Left ventricle myocardium inferior (tissue), 1 donor: ENCODE measurements around the gene AP2A2. TPM values are rescaled to one million over a fixed set of nuclear protein-coding genes. Genes with fewer than 3 reads are reported as not detected.

Source experiments
- DNase-seq: peaks from one replicate; pipeline ENCODE4 v3.0.0-alpha.2; 2020
- H3K27ac ChIP-seq: fragments of 200-600 bp; replicated peaks from 2 replicates; pipeline ENCODE4 v1.8.0; 2021
- H3K27me3 ChIP-seq: fragments of 200-600 bp; 2 replicates; pipeline ENCODE4 v1.8.0; 2021; ENCODE audit warnings: low read depth
- H3K36me3 ChIP-seq: fragments of 200-600 bp; 2 replicates; pipeline ENCODE4 v1.8.0; 2021
- H3K4me1 ChIP-seq: fragments of 200-600 bp; 2 replicates; pipeline ENCODE4 v1.8.0; 2021
- H3K4me3 ChIP-seq: fragments of 200-600 bp; 2 replicates; pipeline ENCODE4 v1.8.0; 2021; ENCODE audit warnings: mild to moderate bottlenecking, moderate library complexity
- H3K9me3 ChIP-seq: fragments of 200-600 bp; replicated peaks from 2 replicates; pipeline ENCODE4 v1.8.0; 2021
- intact Hi-C: fragments of 100-400 bp; cut with micrococcal nuclease; formaldehyde crosslinking; loops from one replicate; pipeline ENCODE4 v1.11.0; 2022
- total RNA-seq: library from RNA; stranded (reverse); fragmentation: NEBNext Ultra II Directional; extraction: Animal tissue kit (Norgen Biotek cat#: 25700); gene quantifications from one replicate; pipeline ENCODE4 v1.2.1, GENCODE V29; 2021
- TF ChIP-seq, protein P1 (sequence below): fragments of 200-600 bp; IDR thresholded peaks from 2 replicates; pipeline ENCODE4 v1.8.0; 2021; ENCODE audit warnings: antibody characterized with exemption, mild to moderate bottlenecking, borderline replicate concordance
- donor health status: DM: no; HTN: yes; CAD: no; lungs with severe emphysema.

AP2A2 gene
- total RNA-seq, 1 donor from 2014 or later = 41.4 TPM

DNA sequence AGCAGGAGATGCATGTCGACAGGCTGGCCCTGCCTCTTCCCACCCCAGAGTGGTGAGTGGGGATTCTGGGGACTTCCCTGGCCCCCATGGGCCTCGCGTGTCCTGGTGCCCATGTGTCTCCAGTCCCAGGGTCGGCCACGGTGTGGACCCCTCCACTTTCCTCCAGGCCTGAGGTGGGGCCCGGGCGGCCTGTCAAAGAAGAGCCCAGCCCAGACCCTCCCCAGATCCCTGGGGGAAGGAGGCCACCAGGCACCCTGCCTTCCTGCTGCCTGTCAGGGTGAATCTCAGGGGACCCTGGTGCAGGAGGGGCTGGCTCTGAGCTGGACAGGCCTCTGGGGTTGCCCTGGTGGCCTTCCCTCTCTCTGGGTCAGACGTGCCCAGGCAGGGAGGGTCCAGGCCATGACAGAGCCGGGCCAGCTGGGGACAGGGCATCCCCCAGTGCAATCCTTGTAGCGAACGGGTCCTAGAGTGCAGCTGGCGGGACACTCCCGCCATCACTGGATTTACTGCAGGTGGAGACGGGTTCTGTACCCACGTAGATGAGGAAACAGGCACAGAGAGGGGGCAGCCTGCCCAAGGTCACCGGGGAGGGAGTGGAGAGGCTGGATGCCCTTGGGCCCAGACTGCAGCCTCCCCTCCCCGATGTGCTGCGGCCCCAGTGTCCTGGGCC is 124.4 kb downstream of the AP2A2 start:
- no peak overlapping the region for H3K4me3 ChIP-seq
- intact Hi-C loops = no loop called here
- H3K27me3 ChIP-seq = peaks cover 87% of the 10 kb centered on the region
- H3K9me3 ChIP-seq = peaks cover 2% of the 10 kb centered on the region
- H3K4me1 ChIP-seq = peaks cover 8% of the 10 kb centered on the region
- H3K36me3 ChIP-seq = no peaks in the 10 kb centered on the region
- DNase-seq = no peak
- TF ChIP-seq, protein P1, sequence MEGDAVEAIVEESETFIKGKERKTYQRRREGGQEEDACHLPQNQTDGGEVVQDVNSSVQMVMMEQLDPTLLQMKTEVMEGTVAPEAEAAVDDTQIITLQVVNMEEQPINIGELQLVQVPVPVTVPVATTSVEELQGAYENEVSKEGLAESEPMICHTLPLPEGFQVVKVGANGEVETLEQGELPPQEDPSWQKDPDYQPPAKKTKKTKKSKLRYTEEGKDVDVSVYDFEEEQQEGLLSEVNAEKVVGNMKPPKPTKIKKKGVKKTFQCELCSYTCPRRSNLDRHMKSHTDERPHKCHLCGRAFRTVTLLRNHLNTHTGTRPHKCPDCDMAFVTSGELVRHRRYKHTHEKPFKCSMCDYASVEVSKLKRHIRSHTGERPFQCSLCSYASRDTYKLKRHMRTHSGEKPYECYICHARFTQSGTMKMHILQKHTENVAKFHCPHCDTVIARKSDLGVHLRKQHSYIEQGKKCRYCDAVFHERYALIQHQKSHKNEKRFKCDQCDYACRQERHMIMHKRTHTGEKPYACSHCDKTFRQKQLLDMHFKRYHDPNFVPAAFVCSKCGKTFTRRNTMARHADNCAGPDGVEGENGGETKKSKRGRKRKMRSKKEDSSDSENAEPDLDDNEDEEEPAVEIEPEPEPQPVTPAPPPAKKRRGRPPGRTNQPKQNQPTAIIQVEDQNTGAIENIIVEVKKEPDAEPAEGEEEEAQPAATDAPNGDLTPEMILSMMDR = no peak
- H3K27ac ChIP-seq = no peak overlapping the region

DNA sequence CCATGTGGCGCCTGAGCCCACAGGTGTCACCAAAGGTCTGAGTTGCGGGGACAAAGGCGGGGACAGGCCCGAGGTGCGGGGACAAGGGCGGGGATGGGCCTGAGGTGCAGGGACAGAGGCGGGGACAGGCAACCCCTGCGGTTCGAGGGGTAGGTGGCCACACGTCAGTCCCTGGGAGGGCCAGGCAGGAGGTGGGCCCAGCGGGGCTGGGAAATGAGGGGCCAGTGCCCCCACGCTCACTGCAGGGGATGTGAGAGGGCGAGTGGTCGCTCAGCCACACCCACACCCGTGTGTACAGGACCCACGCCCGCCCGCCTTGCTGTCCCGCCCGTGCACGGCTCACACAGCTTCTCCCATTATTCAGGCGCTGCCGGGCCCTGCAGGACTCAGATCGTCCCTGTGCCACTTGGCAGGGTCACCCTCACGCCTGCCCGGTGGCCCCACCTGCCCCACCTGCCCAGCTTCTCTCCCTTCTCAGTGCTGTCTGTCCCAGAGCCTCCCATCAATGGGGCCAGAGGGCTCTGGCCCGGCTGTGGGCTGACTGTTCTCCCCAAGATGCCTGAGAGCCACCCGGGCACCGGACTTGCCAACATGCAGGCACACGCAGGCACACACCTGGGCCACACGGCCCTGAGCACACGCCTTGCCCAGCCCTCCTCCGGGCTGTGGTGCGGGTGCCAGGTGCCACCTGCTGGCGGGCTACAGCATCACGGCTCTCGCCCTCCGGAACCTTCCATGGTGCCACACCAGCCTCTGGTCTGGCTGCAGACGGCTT is 125.1 kb downstream of the AP2A2 start:
- no peaks in the 10 kb centered on the region for H3K36me3 ChIP-seq
- no peak overlapping the region for H3K4me3 ChIP-seq
- TF ChIP-seq, protein P1 = peak; percentile 89
- intact Hi-C loops = no loop called here
- H3K4me1 ChIP-seq = peaks cover 8% of the 10 kb centered on the region
- no peak overlapping the region for H3K27ac ChIP-seq
- H3K27me3 ChIP-seq = peaks cover 94% of the 10 kb centered on the region
- no peaks in the 10 kb centered on the region for H3K9me3 ChIP-seq
- DNase-seq = peak; percentile 57

DNA sequence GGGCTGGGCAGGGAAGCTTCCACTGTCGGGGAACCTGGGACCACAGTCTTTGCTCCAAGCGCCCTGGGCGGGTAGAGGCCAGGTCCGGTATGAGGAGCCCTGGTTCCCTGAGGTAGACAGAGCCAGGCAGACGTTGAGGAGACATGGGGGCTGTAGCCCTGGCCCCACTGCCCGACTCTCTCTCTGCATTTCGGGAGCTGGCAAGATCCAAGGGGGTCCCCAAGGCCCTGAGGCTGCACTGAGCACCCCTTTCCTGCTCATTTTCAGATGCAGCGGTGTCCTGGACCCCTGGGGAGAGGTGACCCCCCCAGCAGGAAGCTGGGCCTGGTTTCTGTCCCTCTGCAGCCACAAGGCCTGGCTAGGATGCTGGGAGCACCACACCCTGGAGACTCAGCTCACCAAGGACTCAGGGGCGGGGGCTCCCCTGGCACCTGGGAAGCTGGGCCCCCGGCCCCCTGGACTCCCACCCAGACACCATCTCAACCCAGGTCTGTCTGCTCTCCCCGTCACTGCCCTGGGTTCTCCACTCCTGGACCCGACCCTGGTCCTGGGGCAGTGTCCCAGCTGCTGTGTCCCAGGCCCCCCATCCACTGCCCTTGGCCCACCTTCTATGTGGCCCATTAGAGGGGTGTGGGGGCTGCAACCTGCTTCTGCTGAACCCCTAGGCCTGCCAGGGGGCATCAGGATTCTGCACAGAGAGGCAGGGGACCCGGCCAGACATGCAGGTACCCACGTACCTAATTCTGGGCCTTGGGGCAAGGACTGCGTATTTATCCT is 125.9 kb downstream of the AP2A2 start:
- TF ChIP-seq, protein P1 = peak; percentile 8
- peaks cover 100% of the 10 kb centered on the region for H3K27me3 ChIP-seq
- H3K9me3 ChIP-seq = no peaks in the 10 kb centered on the region
- no peaks in the 10 kb centered on the region for H3K36me3 ChIP-seq
- DNase-seq = no peak
- intact Hi-C loops = no loop called here
- H3K27ac ChIP-seq = no peak overlapping the region
- H3K4me1 ChIP-seq = peaks cover 8% of the 10 kb centered on the region
- no peak overlapping the region for H3K4me3 ChIP-seq

DNA sequence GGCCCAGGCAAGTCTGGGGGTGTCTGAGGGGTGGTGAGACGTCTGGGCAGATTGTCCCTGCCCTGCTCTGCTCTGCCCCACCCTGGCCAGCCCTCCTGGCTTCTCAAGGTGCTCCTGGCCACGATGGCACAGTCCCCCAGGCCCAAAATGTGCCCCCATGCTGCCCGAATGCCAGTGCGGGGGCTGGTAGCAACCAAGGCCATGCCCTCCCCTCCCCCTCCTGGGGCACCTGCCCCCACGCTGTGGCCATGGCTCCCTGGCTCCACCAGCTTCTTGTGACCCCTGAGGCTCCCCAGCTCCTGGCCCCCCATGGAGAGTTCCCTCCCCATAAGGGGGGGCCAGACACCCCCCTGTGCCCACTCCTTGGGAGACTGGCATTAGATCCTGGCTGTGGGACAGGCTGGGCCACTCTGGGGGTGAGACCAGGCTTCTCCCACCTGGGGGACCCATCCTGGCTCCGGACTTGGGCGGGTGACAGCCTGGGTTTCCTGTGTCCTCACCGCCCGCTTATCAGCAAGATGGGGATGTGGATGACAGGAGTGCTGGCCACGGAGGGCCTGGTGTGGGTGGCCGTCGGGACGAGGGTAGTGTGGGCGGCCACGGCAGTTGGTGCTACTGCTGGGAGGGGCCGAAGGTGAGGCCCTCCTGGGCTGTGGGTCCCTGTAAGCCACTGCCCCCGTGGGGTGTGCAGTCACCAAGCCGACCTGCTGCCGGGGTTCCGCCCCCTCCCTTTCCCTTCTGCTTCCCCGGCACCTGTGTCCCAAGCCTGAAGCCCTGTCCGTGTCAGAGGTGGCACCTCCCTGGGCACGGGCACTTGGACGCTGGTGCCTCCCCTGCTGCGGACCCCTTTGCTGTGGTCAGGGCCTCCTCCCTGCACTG is 126.7 kb downstream of the AP2A2 start:
- H3K27ac ChIP-seq = no peak overlapping the region
- no peak for DNase-seq
- H3K4me1 ChIP-seq = peaks cover 8% of the 10 kb centered on the region
- H3K4me3 ChIP-seq = no peak overlapping the region
- intact Hi-C loops = no loop called here
- H3K9me3 ChIP-seq = no peaks in the 10 kb centered on the region
- TF ChIP-seq, protein P1 = no peak
- H3K36me3 ChIP-seq = no peaks in the 10 kb centered on the region
- peaks cover 100% of the 10 kb centered on the region for H3K27me3 ChIP-seq
